ENCODE measurements around the gene FOXC1. TPM values are rescaled to one million over a fixed set of nuclear protein-coding genes. Genes with fewer than 3 reads are reported as not detected.

The FOXC1 gene
- 2.2 TPM for total RNA-seq

DNA sequence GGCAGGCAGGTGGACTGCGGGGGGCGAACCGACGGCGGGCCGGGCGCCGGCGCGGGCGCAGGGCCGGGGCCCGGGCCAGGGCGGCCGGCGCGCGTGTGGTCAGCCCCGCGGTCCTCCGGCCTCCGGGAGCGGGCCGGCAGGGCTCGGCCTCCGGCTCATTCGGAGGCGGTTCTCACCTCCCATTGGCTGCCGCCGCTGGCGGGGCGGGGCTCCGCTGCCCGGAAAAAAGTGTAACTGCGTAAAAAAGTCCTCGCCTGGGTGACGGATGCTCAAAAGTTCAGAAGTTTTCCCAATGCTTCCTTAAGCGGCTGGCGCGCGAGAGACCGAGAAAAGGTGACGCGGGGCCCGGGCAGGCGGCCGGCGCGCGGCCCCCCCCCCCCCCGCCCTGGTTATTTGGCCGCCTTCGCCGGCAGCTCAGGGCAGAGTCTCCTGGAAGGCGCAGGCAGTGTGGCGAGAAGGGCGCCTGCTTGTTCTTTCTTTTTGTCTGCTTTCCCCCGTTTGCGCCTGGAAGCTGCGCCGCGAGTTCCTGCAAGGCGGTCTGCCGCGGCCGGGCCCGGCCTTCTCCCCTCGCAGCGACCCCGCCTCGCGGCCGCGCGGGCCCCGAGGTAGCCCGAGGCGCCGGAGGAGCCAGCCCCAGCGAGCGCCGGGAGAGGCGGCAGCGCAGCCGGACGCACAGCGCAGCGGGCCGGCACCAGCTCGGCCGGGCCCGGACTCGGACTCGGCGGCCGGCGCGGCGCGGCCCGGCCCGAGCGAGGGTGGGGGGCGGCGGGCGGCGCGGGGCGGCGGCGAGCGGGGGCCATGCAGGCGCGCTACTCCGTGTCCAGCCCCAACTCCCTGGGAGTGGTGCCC, at the start of gene FOXC1:
Gene FOXC1 (plus strand): TSS at position 268 of the 849 bp plus-strand sequence. CDS start 531 bp downstream, at position 799.

Other genes starting within 250 kb of the FOXC1 start
- gene FOXF2, start 220.3 kb upstream of the FOXC1 start, total RNA-seq: 2.5 TPM

Data from parietal lobe (tissue), 1 donor.